Astrocyte of the spinal cord (primary cell): Measurements from ENCODE around the gene AXDND1.
A peak's percentile ranks its signal among the peaks of the same experiment; 100 is the strongest.
"Not testable (repeated sequence)": the region's sequence is repeated elsewhere in the genome, so short reads cannot be mapped to it uniquely, and the experiment has no call there.

Experiments
- DNase-seq: peaks from one replicate; pipeline ENCODE4 v3.0.0; 2011; ENCODE audit warnings: low read depth, low spot score
- H3K4me3 ChIP-seq: 2 replicates; pipeline ENCODE4 v1.5.1; 2011; ENCODE audit warnings: low read depth, mild to moderate bottlenecking, low read length, moderate library complexity
- CTCF ChIP-seq: IDR thresholded peaks from 2 replicates; pipeline ENCODE4 v1.5.1; 2012; ENCODE audit warnings: low read depth, mild to moderate bottlenecking, low read length, inconsistent platforms
- in situ Hi-C: cut with HindIII; loops from 2 replicates; pipeline ENCODE4 v1.10.0; 2017; ENCODE audit warnings: low sequenced_read_pairs

Gene AXDND1

DNA sequence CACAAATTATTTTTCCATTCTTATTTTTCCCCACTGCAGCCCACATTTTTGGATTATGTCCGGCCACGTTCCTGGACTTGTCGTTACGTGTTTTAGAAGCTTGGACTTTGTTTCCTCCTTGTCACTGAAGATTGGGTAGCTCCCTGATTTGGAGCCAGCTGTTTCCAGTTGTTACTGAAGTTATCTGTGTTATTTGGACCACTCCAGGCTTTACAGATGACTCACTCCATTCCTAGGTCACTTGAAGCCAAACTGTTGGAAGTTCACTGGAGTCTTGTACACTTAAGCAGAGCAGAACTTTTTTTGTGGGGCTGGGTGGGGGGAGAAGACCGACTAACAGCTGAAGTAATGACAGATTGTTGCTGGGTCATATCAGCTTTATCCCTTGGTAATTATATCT, 12.2 kb upstream of the AXDND1 start:
- no peak overlapping the region for H3K4me3 ChIP-seq
- TF ChIP-seq CTCF: no peak
- DNase-seq: peak; percentile 51
- in situ Hi-C loops: no loop called here

- H3K4me3 ChIP-seq, DNase-seq, in situ Hi-C loops: not testable (repeated sequence)
Observed at GRCh38 chr1:179361631-179362030, 4.1 kb upstream of the AXDND1 start.

DNA sequence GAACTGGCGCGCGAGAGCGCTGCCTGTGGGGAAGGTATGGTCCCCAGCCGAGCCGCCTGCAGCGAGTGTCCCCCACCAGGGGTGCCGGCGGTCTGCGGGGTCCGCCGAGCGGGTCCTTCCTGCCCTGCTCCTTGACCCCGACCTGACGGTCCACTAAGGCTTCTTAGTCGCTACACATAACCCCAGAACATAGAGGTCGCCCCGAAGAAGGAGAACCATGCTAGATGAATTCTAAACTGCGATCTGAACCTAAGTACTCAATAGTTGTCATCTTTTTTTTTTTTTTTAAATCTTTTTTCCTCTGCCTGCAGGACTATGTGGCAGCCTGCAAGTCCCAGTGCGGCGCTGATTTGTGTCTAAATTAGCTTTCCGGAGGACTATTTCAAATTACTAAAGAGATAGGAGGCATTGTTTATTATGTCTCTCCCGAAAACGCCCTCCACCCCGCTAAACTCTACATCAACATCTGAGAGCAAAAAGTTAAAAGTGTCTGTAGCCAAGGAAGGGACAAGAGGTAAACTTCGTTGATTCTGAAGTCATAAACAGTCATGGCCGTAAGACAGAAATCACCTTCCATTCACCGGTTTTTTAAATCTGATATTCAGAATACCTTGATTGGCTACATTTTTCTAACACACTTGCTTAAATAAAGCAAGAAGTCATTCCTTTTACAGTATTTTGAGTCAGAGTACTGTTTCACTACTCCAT, 476 bp downstream of the AXDND1 start:
- in situ Hi-C loops: no loop called here
- DNase-seq: peak; percentile 21
- peak overlapping the region; percentile 77 for H3K4me3 ChIP-seq
- TF ChIP-seq CTCF: no peak

DNA sequence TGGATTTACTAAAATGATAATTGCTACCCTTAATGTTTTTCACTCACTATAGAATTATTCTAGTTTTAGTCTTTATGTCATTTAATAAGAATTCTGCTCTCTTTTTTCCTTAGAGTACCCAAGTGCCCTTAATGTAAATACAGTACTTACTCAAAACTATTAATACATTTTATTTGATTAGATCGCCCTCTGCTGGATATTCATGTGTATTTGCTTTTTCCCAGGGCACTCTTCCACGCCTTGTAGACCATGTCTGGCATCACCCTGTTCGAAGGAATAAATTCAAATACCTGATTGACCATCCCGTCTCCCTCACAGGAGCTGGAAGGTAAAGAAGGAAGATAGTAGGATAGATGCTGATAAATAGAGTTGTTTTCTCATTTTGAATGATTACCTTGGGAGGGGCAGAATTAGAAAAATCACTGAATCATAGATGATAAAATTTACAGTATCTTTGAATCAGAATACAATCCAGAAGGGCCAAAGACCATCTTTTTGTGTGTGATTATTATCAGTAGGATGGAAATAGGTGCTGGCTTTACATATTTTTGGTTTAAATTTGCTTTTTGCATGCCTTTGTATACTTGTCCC, 4.1 kb downstream of the AXDND1 start:
- in situ Hi-C loops: no loop called here

DNA sequence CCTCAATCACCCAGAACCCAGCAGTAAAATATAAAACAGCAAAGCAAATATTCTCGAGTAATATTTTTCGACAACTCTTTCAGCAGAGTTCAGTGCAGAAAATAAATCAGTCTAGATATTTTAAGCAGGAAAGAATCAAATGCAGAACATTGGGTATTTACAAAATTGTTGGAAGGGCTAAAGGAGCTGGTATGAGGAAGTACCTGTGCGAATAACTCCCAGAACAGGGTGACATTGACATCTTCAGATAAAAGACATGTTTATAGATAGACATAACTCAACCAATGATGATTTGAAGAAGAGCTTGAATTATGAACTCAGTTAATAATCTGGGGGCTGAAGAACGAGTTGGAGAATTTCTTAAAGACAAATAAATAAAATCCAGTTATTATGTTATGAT, 6.4 kb downstream of the AXDND1 start:
- no peak for TF ChIP-seq CTCF
- in situ Hi-C loops: no loop called here
- no peak overlapping the region for H3K4me3 ChIP-seq
- no peak for DNase-seq

More for the DNA sequence above, 4.1 kb downstream of the AXDND1 start:
- DNase-seq: peak; percentile 80
- peak; percentile 49 for TF ChIP-seq CTCF
- H3K4me3 ChIP-seq: no peak overlapping the region

- DNase-seq: no peak
- no peak for TF ChIP-seq CTCF
- no peak overlapping the region for H3K4me3 ChIP-seq
- in situ Hi-C loops: no loop called here
Observed at GRCh38 chr1:179376223-179376622, 10.5 kb downstream of the AXDND1 start.

DNA sequence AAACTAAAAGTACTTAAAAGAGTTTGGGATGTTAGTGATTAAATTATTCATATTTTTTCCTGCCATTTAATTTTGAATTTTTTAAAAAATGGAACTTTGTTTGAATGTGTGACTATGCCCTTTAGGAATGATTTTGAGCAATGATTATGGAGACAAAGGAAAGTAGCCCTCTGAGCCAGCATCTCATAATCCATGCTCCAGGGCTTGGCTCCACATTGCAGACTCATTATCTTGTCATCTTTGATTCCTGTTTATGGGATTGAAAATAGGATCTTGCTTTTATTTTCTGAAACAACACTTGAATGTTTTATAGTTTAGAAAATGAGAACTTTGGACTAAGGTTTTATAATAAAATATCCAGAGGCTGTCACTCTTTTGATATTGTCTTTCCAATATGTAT, 14.5 kb downstream of the AXDND1 start:
- TF ChIP-seq CTCF: no peak
- in situ Hi-C loops: no loop called here
- no peak overlapping the region for H3K4me3 ChIP-seq
- no peak for DNase-seq
